HS-5 (cell line): ENCODE data around the gene BCL2L1.
A peak's percentile ranks its signal among the peaks of the same experiment; 100 is the strongest.

Experiments
- DNase-seq: peaks from one replicate; pipeline ENCODE4 v3.0.0-alpha.2; 2012; ENCODE audit warnings: low read depth

Gene BCL2L1

DNA sequence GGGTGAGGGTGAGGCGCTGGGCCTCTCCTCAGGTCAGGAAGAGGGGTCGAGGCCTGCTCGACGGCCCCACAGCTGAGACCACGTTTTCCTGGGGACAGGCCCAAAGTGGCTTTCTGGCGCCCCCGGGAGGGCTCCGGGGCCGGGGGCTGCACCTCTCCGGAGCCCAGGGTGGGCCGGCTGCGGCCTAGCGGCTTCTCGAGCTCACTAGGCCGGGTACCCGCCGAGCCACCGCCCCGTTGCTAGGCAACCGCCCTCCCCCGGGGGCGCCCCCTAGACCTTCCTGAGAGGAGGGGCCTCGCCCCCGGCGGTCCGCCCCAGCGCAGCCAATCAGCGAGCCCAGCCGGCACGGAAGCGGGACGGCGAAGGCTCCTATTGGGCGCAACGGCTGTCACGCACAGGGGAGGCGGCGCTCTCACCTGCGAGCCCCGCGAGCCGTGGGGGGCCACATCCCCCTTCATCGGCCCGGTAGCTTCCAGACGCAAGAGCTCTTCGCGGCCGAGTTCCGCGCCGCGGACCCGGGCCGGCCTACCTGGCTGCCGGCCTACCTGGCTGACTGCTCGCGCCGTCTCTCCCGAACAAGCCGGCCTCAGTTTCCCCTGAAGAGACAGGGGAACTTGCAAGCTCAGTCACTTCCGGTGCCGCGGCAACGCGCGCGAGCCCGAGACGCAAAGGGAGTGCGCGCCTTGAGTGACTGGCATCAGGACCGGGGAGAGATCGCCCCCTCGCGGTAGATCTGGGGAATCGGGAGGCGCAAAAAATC lies 831 bp upstream of the BCL2L1 start:
- DNase-seq = peak; percentile 97

DNA sequence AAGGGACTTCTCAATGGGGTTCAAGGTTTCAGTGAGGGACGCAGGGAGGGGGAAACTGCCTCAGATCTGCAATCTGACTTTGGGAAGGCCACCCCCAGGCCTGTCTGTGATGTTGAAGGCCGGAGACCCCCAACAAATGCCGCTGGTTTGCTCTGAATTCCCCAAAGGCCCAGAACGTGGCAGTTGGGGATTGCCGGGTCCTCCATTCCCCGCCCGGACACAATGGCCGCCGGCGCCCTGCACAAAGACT lies 326 bp upstream of the BCL2L1 start:
- no peak for DNase-seq

DNA sequence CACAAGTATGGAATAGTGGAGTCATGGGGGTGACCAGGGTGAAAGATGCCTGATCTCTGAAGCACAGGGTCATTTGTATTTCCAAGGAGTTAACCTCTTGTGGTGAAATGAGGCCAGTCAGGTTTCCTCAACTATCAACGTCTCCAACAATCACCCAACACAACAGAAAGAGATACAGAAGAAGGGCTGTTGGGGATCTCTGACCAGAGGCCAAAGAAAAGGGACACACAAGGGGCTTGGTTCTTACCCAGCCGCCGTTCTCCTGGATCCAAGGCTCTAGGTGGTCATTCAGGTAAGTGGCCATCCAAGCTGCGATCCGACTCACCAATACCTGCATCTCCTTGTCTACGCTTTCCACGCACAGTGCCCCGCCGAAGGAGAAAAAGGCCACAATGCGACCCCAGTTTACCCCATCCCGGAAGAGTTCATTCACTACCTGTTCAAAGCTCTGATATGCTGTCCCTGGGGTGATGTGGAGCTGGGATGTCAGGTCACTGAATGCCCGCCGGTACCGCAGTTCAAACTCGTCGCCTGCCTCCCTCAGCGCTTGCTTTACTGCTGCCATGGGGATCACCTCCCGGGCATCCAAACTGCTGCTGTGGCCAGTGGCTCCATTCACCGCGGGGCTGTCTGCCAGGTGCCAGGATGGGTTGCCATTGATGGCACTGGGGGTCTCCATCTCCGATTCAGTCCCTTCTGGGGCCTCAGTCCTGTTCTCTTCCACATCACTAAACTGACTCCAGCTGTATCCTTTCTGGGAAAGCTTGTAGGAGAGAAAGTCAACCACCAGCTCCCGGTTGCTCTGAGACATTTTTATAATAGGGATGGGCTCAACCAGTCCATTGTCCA lies 1.0 kb downstream of the BCL2L1 start:
- DNase-seq = no peak

DNA sequence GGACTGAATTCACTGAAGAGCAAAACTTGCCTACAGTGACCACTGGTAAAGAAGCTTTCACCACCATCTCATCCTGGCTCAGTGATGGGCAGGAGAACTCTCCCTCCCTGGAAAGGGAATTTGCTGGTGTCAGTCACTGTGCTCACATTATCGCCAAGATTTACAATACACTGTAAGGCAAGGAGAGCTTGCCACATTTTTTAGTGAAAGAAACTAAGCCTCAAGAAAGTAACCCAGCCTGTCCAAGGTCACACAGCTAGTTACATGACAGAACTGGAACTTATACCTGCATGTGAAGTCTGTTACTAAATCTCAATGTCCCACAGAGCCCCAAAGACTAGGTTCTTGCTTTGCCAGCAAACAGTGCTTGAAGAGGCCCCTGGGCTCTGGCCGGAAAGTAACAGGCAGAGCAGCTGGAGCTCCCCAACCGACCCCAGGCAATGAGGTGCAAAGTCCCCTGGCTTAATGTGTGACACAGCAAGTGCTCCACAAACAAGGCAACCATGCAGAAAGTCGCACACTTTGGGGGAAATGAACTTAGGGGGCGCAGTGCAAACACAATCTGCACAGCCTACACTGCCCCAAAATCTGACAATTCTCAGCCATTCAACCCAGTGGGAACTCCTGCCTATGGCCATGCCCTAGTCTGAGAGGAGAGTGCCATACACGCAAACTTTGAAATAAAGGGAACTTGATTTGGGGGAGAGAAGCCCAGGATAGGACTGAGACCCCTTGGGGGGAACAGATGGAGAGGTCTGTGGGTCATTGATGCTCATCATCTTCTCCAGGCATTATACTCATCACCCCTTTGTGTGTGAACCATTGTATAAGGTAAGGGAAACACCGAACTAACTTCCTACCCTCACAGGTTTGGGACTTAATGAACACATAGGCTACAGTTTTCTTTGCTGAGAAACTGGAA lies 1.9 kb downstream of the BCL2L1 start:
- no peak for DNase-seq

DNA sequence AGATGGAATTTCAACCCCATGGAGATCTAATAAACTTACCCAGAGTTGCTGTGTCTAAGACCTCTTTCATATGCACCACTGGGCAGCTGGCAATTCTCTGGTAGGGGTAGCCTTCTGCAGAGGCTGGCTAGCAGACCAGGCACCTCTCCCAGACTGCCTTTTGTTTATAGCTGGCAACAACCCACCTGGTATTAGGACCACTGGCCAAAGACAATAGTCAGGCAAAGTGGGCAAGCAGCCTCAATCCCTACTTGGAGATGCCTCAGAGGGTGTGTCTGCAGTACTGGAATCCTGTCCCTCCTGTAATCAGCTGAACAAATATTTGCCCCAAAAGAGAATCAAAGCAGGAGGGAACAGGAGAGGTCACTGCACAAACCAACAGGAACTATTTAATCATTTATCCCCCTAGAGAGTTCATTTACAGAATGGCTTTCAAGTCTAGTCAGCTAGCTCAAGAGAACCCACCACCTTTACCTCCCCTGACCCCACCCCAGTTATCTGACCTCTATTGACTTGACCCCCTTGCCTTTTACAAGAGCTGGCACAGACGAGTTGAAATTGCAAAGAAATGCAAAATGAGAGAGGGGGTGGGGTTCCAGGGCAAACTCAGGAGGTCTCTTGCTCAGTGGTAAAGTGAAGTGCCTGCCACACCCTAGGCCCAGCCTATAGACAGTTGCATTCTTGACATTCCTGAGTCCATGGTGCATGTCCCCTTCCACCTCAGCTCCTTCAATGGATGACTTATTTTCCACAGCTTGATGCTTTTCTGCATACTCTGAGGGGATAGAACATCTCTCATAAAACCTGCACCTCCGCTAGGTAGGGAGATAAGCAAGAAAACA lies 2.8 kb downstream of the BCL2L1 start:
- DNase-seq = no peak

DNA sequence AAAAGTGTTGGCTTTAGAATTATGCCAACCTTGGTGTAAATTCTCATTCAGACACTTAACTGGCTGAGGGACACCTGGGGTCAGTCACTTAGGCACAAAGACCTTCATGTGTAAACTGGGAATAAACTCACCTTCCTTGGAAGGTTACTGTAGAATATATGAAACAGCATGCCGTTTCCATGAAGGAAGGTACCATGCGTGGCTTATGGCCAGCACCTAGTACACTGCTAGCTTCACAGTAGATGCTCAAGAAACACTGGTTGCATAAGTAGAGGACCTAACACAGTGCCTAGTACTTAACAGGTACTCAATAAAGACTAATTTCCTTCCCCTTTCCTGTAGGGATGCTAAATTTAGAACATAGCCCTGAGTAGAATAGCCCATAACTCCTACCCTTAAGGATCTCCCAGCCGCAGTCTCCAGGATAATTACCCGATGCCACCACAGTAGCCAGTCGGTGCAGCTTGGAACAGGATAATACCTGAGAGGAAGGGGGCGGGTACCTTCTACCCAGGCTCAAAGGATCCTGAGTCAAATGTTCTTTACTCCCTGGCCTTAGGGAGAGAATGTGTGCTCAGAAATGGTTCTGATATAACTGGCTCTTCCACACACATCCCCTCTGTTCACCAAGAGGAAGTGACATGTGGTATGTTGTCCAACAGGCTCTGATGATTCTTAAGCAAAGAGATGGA lies 3.6 kb downstream of the BCL2L1 start:
- no peak for DNase-seq

DNA sequence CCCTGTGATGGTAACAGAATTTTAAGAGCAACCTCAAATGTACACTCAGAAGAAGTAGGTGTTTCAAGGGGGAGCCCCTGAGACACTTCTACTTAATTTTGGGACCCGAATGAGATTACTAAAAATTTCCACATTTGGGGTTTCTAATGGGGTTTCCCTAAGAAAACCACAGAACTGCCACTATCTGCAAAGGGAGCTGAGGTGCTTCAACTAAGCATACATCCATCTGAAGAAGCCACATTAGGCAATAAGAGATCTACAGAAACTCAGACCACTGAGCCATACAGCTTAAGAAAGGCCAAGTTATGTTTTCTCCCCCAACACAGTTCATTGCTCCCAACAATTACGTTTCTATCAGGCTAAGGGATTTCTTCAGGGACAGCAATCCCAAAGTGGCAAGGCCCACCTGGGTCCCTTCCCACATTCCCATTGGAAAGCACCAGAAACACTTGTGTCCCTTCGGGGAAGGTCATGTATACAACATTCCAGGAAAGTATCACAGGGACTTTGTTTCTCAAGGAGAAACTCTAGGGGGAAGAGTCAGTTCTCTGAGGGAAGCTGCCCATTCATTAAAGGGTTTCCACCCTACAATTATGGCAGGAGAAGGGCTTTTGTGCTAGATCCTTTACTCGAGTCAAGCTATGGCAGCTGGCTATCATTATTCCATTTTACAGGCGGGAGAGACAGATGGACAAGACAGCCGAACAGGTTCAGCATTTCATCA lies 5.0 kb downstream of the BCL2L1 start:
- DNase-seq = no peak

DNA sequence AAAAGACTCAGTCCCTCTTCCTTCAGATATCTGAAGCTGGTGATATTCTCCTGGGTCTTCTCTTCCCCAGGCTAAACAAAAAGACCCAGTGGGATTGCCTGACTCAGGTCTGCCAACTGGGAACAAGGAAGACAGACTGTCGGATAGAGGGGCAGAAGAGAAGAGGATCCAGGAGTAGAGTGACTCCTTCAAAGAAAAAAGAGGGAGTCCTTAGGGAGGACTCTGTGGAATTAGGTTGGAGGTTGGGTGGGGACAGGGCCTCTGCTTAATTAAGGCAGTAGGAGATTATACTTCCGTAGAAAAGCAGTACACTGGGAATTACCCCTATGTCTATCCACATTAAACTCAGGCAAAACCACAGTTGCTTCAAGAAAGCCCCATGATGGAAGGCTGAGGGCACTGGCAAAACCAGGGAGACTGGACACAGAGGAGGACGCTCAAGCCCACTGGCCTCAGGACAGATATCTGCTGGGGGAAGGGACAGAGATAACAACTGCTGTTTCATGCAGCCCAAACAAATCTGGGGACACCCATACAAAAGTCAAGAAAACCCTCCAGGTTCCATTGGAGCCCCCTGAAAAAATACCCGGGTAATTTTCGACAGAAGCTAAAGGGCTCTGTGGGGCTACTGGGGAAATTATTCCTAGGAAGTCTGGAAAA lies 5.7 kb downstream of the BCL2L1 start:
- no peak for DNase-seq

DNA sequence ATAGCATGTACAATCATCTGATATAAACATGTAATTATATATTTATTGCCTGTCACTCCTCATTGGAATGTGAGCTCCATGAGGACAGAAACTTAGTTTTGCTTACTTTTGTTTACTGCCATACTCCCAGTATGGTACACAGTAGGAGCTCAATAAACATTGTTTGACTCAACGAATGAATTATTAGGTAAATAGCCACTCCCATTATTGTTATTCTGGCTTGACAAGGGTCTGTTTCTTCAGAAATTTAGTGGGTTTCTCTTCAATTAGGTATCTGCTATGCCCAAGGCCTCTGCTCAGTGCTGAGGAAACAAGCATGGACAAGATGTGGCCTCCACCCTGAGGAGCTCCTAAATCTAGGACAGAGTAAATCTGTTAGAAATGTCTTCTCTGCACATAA lies 6.3 kb downstream of the BCL2L1 start:
- DNase-seq = no peak

DNA sequence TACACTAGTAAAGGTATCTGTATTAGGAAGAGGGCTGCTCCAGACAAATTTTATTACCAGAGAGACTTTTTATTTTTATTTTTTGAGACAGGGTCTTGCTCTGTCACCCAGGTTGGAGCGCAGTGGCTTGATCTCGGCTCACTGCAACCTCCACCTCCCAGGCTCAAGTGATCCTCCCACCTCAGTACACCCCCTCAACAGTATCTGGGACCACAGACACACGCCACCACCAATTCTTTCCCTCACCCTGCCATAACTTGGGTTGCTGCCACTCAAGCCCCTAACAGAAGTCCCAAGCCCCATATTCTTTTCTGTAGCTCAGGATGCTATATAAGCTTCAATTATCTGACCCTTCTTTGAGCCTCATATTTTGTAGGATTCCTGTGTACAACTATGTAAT lies 6.9 kb downstream of the BCL2L1 start:
- DNase-seq = no peak

DNA sequence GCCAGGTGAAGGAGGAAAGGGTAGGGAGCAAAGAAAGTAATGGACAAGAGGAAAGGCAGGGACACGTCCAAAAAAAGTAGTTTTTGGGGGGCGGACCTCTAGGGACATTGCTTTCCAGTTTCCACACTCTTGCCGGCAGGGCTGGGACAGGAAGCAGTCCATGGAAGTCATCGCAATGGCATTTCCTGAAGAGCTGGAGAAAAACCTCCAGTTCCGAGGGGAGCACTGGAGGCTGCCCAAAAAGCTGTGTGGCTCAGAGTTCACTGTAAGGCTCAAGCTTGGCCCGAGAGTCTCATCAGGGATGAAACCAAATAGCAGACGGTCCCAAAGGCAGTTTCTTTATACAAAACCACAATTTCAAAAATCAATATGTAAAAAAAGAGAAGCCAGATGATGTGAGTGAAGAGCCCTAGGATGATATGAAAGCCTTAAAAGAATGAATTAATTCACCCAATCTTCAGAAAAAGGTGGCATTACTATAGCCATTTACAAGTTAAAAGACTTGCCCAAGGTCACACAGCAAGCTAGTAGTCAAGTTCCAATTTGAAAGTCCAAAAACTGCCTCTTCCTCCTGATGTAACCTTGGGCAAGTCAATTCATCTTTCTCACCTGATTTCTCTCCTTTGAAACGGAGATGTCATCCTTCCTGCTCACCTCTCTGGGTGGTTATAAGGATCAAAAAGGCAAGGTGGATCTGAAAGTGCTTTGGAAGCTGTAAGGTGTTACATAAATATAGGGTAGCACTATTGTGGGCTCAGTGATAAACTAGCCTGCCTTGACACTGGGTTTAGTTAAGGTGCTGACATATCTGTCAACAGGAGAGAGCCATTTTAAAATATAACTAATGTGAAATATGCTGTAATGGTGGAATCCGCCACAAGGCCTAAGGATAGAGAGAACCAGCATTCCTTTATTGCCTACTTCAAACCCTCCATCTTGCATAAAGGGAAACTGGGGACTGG lies 9.1 kb downstream of the BCL2L1 start:
- peak; percentile 98 for DNase-seq

DNA sequence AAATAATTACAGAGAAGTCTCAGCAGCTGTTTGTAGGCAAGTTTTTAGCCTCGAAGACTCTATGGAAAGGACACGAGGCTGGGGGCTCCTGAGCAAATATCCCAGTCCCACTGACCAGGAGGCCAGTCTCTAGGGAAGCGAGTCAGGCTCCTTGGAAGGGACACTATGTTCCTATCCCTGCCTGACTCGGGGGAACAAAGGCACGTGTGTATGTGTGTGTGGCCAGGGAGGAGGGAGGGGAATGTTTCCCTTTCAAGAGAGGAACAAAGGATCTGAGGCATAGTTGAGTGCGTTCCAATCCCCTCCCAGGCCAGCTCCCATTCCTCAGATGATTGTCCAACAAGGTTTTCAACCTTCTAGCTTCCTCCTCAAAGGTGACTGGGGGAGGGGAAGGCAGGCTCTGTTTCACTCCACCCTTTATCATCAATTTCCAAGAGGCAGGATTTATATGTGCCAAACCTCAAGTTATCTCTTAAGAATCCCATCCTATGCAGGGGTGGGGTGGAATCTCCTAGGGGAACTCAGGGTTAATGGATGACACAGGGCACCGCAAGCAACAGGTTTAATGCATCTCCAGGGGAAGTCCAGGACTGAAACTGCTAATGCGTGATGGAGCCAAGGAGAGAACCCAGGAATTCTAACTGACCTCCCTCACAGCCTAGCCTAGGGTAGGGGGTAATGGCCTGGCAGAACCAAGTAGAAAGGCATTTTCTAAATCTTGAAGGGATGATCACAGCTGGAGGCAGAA lies 9.9 kb downstream of the BCL2L1 start:
- DNase-seq = peak; percentile 90

DNA sequence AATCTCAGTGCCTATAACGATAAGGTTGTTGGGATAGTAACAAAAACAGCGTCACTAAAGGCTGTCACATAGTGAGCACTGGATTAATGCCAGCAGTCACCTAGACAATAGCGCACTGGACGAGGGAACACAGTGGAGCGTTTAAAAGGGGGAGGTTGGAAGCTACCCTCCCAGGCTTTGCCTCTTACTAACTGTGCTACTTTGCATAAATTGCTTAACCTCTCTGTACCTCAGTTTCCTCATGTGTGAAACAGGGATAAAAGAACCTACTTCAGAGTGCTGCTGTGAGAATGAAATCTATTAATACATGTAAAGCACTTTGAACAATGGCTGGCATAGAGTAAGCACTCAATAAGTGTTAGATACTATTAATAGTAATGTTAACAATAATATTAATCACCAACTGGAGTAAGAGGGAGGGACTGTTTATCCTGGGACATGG lies 10.5 kb downstream of the BCL2L1 start:
- no peak for DNase-seq

DNA sequence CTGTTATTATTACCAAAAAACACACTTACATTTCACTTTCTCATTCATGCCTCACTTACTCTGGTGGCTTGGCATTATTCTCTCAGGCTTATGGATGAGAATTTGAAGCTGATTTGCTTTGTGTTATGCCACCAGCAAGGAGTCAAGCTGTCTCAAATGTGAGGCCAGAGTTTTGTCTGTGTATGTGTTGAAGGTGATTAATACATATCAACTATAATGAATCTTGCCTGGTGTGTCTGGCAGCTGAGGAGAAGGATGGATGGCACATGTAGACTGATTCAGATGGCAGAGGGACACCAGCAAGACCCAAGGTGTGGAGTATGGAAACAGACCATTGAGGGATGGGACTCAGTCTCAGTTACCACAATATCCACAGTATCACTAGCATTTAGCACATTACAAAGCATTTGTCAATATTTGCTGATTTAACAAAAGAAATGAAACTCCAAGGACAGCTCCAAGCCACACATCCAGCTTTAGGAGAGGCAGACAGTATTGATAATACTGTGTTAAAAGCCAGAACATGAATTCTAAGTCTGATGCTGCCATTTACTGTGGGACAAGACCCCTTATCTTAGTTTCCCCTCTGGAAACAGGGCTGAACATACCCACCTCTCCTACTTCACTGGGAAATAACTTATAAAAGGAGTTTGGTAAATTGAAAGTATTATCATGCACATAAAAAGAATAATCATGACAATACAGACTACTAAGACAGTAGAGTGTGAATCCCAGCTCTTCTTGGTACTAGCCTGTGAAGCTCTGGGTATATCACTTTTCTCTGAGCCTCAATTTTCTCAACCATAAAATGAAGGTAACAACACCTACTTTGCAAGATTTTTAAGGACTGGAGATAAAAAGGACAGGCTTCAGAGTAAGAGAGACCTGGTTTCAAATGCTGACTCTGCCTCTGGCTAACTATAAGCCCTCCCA lies 11.2 kb downstream of the BCL2L1 start:
- no peak for DNase-seq

DNA sequence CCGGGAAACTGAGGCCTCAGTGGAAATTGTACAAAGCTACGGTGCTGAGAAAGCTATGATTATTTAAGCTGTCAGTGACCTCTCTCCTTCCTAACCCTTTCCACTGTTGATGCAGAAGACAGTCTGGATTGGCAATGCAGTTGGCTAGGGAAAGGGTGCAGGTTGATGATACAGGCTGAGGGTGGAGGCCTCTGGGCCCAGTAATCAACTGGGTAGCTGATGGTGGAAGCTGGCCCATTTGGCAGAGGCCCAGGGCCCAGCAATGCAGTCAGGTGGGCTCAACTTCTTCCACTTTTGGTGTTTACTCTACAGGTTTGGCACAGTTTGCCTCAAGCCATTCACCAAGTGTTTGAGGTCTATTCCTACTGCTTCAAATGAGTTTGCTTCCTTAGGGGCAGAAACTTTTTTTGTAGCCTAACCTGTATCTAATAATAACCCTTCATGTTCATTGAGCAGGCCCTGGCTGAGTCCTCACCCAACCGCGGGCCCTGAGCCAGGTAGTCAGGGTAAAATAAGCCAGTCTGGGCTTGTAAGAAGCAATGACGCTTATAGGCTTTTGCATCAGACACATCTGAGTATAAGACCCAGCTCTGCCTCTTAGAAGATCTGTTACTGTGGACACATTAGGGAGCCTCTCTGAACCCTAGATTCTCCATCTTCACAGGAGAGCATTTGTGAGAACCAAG lies 12.1 kb downstream of the BCL2L1 start:
- no peak for DNase-seq

DNA sequence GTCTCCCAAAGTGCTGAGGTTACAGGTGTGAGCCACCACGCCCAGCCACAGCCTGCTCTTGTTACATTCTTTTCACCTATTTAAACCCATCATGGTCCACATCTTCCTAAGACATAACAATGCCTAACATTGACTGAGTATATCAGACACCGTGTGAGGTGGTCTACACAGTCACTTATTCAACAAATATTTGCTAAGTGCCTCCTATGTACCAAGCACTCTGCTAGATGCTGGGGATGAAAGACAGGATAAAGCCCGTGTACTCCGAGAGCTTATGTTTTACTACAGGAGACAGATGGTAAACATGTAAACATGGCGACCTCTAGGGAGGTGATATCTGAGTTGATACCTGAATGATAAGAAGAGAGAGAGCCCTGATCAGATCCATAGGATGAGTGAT lies 12.7 kb downstream of the BCL2L1 start:
- no peak for DNase-seq
